ENCODE results near the gene PCYT2. TPM values are rescaled to one million over a fixed set of nuclear protein-coding genes. Genes with fewer than 3 reads are reported as not detected.

PCYT2 gene
- total RNA-seq, 1 experiment from 2014 or later: 51.5 TPM

DNA sequence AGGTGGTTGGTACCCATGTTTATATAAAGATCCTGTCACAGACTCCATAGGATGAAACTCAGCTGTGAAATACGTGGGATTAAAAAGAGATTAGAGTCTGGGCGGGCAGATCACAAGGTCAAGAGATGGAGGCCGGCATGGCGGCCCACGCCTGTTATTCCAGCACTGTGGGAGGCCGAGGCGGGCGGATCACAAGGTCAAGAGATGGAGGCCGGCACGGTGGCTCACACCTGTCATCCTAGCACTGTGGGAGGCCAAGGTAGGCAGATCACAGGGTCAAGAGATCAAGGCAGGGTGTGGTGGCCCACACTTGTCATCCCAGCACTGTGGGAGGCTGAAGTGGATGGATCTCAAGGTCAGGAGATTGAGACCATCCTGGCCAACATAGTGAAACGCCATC lies 15.8 kb downstream of the PCYT2 start:
- Histone ChIP-seq H3K9me2 (ENCODE audit: insufficient read depth) (no peaks in the 10 kb centered on the region), H3K4me2 (ENCODE audit: low read length) (no peak overlapping the region), H3K27me3 (ENCODE audit: insufficient read depth, low read length) (no peaks in the 10 kb centered on the region), H3K79me2 (ENCODE audit: insufficient read depth, low read length) (peaks cover 40% of the 10 kb centered on the region), H3K4me3 (replicated peaks in 1 of 2; ENCODE audit: low read depth in 1 of 2, low read length in 2 of 2) (no peak overlapping the region), H2AFZ (ENCODE audit: low read depth, low read length, poor library complexity, severe bottlenecking) (no peak overlapping the region), H3K27ac (ENCODE audit: low read depth, low read length) (no peak overlapping the region), H3K4me1 (ENCODE audit: control insufficient read depth in 1 of 2, insufficient read depth in 2 of 2, low read length in 2 of 2) (peaks cover 29 to 45% of the 10 kb centered on the region in 2 experiments), H4K20me1 (ENCODE audit: insufficient read depth) (no peaks in the 10 kb centered on the region), H3K9ac (ENCODE audit: low read length) (no peak overlapping the region), H3K36me3 (ENCODE audit: control insufficient read depth in 1 of 2, insufficient read depth in 2 of 2, low read length in 2 of 2) (peaks cover 13 to 34% of the 10 kb centered on the region in 2 experiments; a peak in 2 of 4 replicates), H3K9me3 (ENCODE audit: control insufficient read depth in 1 of 2, insufficient read depth in 1 of 2, low read depth in 1 of 2, low read length in 2 of 2) (no peaks in the 10 kb centered on the region)
- intact Hi-C loops (cut with micrococcal nuclease): no loop called here
- TF ChIP-seq ZFX (IDR thresholded peaks at IDR 0.05) (no peak), SP1 (IDR thresholded peaks at IDR 0.05; ENCODE audit: low read depth) (no peak), EGR1 (IDR thresholded peaks at IDR 0.05; ENCODE audit: low read depth) (no peak), EZH2phosphoT487 (IDR thresholded peaks at IDR 0.05; ENCODE audit: borderline replicate concordance) (no peak), JUND (IDR thresholded peaks at IDR 0.05) (no peak), FOSL1 (IDR thresholded peaks at IDR 0.05; ENCODE audit: low read depth) (no peak), TCF7L2 (IDR thresholded peaks at IDR 0.05; ENCODE audit: borderline replicate concordance, extremely low read depth, insufficient read depth, insufficient read length) (no peak), SIN3A (IDR thresholded peaks at IDR 0.05; ENCODE audit: low read depth) (no peak), CBX3 (IDR thresholded peaks at IDR 0.05; ENCODE audit: low read depth) (no peak), POLR2A (IDR thresholded peaks at IDR 0.05; ENCODE audit: borderline replicate concordance, extremely low read depth, insufficient read depth, insufficient read length) (no peak), YY1 (IDR thresholded peaks at IDR 0.05; ENCODE audit: extremely low read depth, insufficient replicate concordance, low read depth, low read length) (no peak), EZH2 (IDR thresholded peaks at IDR 0.05) (no peak), ELF1 (IDR thresholded peaks at IDR 0.05; ENCODE audit: borderline replicate concordance, low read depth) (no peak), RAD21 (IDR thresholded peaks at IDR 0.05; ENCODE audit: low read depth) (no peak)
- TF ChIP-seq, protein P1, sequence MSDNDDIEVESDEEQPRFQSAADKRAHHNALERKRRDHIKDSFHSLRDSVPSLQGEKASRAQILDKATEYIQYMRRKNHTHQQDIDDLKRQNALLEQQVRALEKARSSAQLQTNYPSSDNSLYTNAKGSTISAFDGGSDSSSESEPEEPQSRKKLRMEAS (IDR thresholded peaks at IDR 0.05): no peak
- TF ChIP-seq, protein P2, sequence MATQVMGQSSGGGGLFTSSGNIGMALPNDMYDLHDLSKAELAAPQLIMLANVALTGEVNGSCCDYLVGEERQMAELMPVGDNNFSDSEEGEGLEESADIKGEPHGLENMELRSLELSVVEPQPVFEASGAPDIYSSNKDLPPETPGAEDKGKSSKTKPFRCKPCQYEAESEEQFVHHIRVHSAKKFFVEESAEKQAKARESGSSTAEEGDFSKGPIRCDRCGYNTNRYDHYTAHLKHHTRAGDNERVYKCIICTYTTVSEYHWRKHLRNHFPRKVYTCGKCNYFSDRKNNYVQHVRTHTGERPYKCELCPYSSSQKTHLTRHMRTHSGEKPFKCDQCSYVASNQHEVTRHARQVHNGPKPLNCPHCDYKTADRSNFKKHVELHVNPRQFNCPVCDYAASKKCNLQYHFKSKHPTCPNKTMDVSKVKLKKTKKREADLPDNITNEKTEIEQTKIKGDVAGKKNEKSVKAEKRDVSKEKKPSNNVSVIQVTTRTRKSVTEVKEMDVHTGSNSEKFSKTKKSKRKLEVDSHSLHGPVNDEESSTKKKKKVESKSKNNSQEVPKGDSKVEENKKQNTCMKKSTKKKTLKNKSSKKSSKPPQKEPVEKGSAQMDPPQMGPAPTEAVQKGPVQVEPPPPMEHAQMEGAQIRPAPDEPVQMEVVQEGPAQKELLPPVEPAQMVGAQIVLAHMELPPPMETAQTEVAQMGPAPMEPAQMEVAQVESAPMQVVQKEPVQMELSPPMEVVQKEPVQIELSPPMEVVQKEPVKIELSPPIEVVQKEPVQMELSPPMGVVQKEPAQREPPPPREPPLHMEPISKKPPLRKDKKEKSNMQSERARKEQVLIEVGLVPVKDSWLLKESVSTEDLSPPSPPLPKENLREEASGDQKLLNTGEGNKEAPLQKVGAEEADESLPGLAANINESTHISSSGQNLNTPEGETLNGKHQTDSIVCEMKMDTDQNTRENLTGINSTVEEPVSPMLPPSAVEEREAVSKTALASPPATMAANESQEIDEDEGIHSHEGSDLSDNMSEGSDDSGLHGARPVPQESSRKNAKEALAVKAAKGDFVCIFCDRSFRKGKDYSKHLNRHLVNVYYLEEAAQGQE (IDR thresholded peaks at IDR 0.05; ENCODE audit: low read depth): no peak
- TF ChIP-seq, protein P3, sequence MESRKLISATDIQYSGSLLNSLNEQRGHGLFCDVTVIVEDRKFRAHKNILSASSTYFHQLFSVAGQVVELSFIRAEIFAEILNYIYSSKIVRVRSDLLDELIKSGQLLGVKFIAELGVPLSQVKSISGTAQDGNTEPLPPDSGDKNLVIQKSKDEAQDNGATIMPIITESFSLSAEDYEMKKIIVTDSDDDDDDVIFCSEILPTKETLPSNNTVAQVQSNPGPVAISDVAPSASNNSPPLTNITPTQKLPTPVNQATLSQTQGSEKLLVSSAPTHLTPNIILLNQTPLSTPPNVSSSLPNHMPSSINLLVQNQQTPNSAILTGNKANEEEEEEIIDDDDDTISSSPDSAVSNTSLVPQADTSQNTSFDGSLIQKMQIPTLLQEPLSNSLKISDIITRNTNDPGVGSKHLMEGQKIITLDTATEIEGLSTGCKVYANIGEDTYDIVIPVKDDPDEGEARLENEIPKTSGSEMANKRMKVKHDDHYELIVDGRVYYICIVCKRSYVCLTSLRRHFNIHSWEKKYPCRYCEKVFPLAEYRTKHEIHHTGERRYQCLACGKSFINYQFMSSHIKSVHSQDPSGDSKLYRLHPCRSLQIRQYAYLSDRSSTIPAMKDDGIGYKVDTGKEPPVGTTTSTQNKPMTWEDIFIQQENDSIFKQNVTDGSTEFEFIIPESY (IDR thresholded peaks at IDR 0.05; ENCODE audit: extremely low read depth, insufficient replicate concordance, low read length): no peak
- TF ChIP-seq, protein P4, sequence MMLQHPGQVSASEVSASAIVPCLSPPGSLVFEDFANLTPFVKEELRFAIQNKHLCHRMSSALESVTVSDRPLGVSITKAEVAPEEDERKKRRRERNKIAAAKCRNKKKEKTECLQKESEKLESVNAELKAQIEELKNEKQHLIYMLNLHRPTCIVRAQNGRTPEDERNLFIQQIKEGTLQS (IDR thresholded peaks at IDR 0.05): no peak
- POLR2A ChIA-PET: no interaction called here
- DNase-seq (ENCODE audit: low read depth, low spot score): no peak
- no TSS peak for BruUV-seq (replicated peaks)
- no peak for ATAC-seq
- RAD21 ChIA-PET (ENCODE audit: low non-redundant PET in 1 of 2, low total read pairs in 2 of 2, uncharacterized antibody in 2 of 2, unreplicated experiment in 2 of 2): no interaction called here
- CTCF ChIA-PET: no interaction called here
